Activated naive CD4-positive, alpha-beta T cell treated with anti-CD3 and anti-CD28 coated beads, Interleukin-2, amount 10 ng/mL, durations not matched to agents 7 days and 5 days (primary cell): Measurements from ENCODE around the gene DOCK3.

ENCODE experiments used
- CTCF ChIA-PET: fragments of 350-600 bp; sonication (Branson Sonifier 250); formaldehyde crosslinking; loops from one replicate; lab custom pipeline; 2021; ENCODE audit warnings: antibody characterized with exemption; lab: Charles Lee
- DNase-seq: peaks from one replicate; pipeline ENCODE4 v3.0.0-alpha.2; 2020
- H3K27ac Mint-ChIP-seq: one replicate; pipeline ENCODE4 v1.8.0; 2021; ENCODE audit warnings: mild to moderate bottlenecking, moderate library complexity, mixed read lengths
- H3K27me3 Mint-ChIP-seq: one replicate; pipeline ENCODE4 v1.8.0; 2021; ENCODE audit warnings: mild to moderate bottlenecking, mixed read lengths
- H3K36me3 Mint-ChIP-seq: one replicate; pipeline ENCODE4 v1.8.0; 2021; ENCODE audit warnings: mixed read lengths
- H3K4me1 Mint-ChIP-seq: one replicate; pipeline ENCODE4 v1.8.0; 2021; ENCODE audit warnings: mixed read lengths
- H3K4me3 Mint-ChIP-seq: one replicate; pipeline ENCODE4 v1.8.0; 2021; ENCODE audit warnings: mild to moderate bottlenecking, moderate library complexity, mixed read lengths
- H3K9me3 Mint-ChIP-seq: one replicate; pipeline ENCODE4 v1.8.0; 2021; ENCODE audit warnings: mixed read lengths

Gene DOCK3

GRCh38 chr3:51408021-51408420 is 733.3 kb downstream of the DOCK3 start:
- no peak overlapping the region for H3K4me3 Mint-ChIP-seq
- no peaks in the 10 kb centered on the region for H3K27me3 Mint-ChIP-seq
- peaks cover 8% of the 10 kb centered on the region for H3K4me1 Mint-ChIP-seq
- DNase-seq = no peak
- peaks cover 51% of the 10 kb centered on the region for H3K36me3 Mint-ChIP-seq
- no peaks in the 10 kb centered on the region for H3K9me3 Mint-ChIP-seq
- CTCF ChIA-PET = interaction anchor here (0.6 to 1.0 kb wide), 2 partner anchors 19 to 224 kb away, joined by 3 read pairs; no protein-coding TSS in a partner anchor
- H3K27ac Mint-ChIP-seq = no peak overlapping the region

GRCh38 chr3:51408813-51409212 is 734.1 kb downstream of the DOCK3 start:
- Mint-ChIP-seq H3K4me1 (peaks cover 6% of the 10 kb centered on the region), H3K4me3 (no peak overlapping the region), H3K27me3 (no peaks in the 10 kb centered on the region), H3K36me3 (peaks cover 53% of the 10 kb centered on the region), H3K27ac (no peak overlapping the region), H3K9me3 (no peaks in the 10 kb centered on the region)
- CTCF ChIA-PET = no interaction called here
- no peak for DNase-seq

- no peaks in the 10 kb centered on the region for H3K4me1 Mint-ChIP-seq
- CTCF ChIA-PET = interaction anchor here (1.6 kb wide), 1 partner anchor 15 kb away, joined by 5 read pairs; no protein-coding TSS in a partner anchor
- H3K27me3 Mint-ChIP-seq = no peaks in the 10 kb centered on the region
- H3K4me3 Mint-ChIP-seq = no peak overlapping the region
- H3K36me3 Mint-ChIP-seq = peaks cover 39% of the 10 kb centered on the region
- no peak for DNase-seq
- H3K27ac Mint-ChIP-seq = no peak overlapping the region
- no peaks in the 10 kb centered on the region for H3K9me3 Mint-ChIP-seq
Measured at GRCh38 chr3:51422211-51422610, 747.5 kb downstream of the DOCK3 start.

- CTCF ChIA-PET = interaction anchor here (1.1 kb wide), 1 partner anchor 10 kb away, joined by 4 read pairs; no protein-coding TSS in a partner anchor
- peaks cover 46% of the 10 kb centered on the region for H3K36me3 Mint-ChIP-seq
- no peak overlapping the region for H3K27ac Mint-ChIP-seq
Measured at GRCh38 chr3:51426921-51427320, 752.2 kb downstream of the DOCK3 start.

GRCh38 chr3:51429138-51429537 is 754.4 kb downstream of the DOCK3 start:
- Mint-ChIP-seq H3K9me3 (no peaks in the 10 kb centered on the region), H3K27ac (no peak overlapping the region), H3K4me1 (no peaks in the 10 kb centered on the region), H3K36me3 (peaks cover 49% of the 10 kb centered on the region), H3K4me3 (no peak overlapping the region), H3K27me3 (no peaks in the 10 kb centered on the region)
- no peak for DNase-seq
- CTCF ChIA-PET = interaction anchor here (1.0 kb wide), 1 partner anchor 11 kb away, joined by 3 read pairs; no protein-coding TSS in a partner anchor

More at GRCh38 chr3:51426921-51427320, 752.2 kb downstream of the DOCK3 start:
- no peaks in the 10 kb centered on the region for H3K9me3 Mint-ChIP-seq
- no peaks in the 10 kb centered on the region for H3K27me3 Mint-ChIP-seq
- DNase-seq = no peak
- no peaks in the 10 kb centered on the region for H3K4me1 Mint-ChIP-seq
- H3K4me3 Mint-ChIP-seq = no peak overlapping the region
